ENCODE measurements around the gene GSG1L.

The GSG1L gene

GRCh38 chr16:27847030-27847550 lies 216.4 kb downstream of the GSG1L start:
- Mint-ChIP-seq H3K27ac (no peak overlapping the region), H3K9me3 (no peaks in the 10 kb centered on the region), H3K4me3 (no peak overlapping the region), H3K36me3 (no peaks in the 10 kb centered on the region), H3K4me1 (peaks cover 4% of the 10 kb centered on the region)
- DNase-seq (ENCODE audit: low spot score in 2 of 2), result no peak
- no peak for ATAC-seq

DNA sequence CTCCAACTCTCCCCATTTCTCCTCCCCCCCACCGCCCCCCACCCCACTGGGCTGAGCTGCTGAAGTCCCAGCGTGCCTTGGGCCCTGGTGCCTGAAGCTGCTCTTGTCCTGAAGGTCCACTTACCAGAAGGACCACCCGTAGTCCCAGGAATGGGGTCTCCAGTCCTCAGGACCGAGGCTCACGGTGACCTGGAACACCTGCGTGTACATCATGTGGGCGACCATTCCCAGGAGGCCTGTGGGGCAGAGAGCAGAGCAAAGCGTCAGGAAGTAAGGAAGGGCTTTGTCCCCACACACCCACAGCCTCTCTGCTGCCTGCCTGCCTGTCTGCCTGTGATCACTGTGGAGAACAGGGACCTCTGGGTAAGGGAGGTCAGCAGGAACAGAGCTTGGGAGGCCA lies 218.7 kb downstream of the GSG1L start:
- DNase-seq (ENCODE audit: low spot score in 2 of 2) (no peak), ATAC-seq (no peak)
- H3K4me3 Mint-ChIP-seq, result no peak overlapping the region
- no peak overlapping the region for H3K27ac Mint-ChIP-seq
- no peaks in the 10 kb centered on the region for H3K9me3 Mint-ChIP-seq
- peaks cover 4% of the 10 kb centered on the region for H3K4me1 Mint-ChIP-seq
- H3K36me3 Mint-ChIP-seq, result no peaks in the 10 kb centered on the region

DNA sequence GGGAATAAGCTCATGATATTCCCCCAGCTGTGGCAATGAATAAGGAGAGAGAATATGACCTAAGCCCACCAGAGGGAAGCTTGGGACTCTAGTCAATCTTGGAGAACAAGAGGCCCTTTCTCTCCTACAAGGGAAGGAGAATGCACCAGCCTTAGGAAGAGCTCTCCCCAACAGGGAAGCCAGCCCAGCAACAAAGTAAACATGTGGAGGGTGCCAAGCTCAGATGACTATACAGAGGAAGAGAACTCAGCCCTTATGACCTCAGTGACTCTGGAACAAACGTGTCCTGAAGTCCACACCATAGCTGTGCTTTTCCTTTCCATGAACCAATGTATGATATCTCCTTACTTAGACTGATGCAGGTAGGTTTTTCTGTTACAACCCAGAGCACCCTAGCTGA lies 219.7 kb downstream of the GSG1L start:
- H3K27ac Mint-ChIP-seq, result no peak overlapping the region
- ATAC-seq (no peak), DNase-seq (ENCODE audit: low spot score in 2 of 2) (no peak)
- no peak overlapping the region for H3K4me3 Mint-ChIP-seq
- H3K4me1 Mint-ChIP-seq, result peaks cover 4% of the 10 kb centered on the region
- no peaks in the 10 kb centered on the region for H3K9me3 Mint-ChIP-seq
- H3K36me3 Mint-ChIP-seq, result no peaks in the 10 kb centered on the region

- ATAC-seq (no peak), DNase-seq (ENCODE audit: low spot score in 2 of 2) (no peak)
- peaks cover under 1% of the 10 kb centered on the region for H3K9me3 Mint-ChIP-seq
- no peak overlapping the region for H3K4me3 Mint-ChIP-seq
- H3K4me1 Mint-ChIP-seq, result no peaks in the 10 kb centered on the region
- no peak overlapping the region for H3K27ac Mint-ChIP-seq
- H3K36me3 Mint-ChIP-seq, result no peaks in the 10 kb centered on the region
These were observed 221.6 kb downstream of the GSG1L start for GRCh38 chr16:27841911-27842310.

GRCh38 chr16:27841061-27841801 lies 222.3 kb downstream of the GSG1L start:
- H3K4me1 Mint-ChIP-seq, result no peaks in the 10 kb centered on the region
- peaks cover 7% of the 10 kb centered on the region for H3K9me3 Mint-ChIP-seq
- no peak overlapping the region for H3K27ac Mint-ChIP-seq
- no peak for DNase-seq (ENCODE audit: low spot score in 2 of 2)
- H3K36me3 Mint-ChIP-seq, result no peaks in the 10 kb centered on the region
- ATAC-seq, result no peak
- H3K4me3 Mint-ChIP-seq, result no peak overlapping the region

GRCh38 chr16:27840311-27841060 lies 223.0 kb downstream of the GSG1L start:
- H3K9me3 Mint-ChIP-seq, result peaks cover 7% of the 10 kb centered on the region
- DNase-seq (ENCODE audit: low spot score in 2 of 2) (no peak), ATAC-seq (no peak)
- H3K4me1 Mint-ChIP-seq, result no peaks in the 10 kb centered on the region
- no peak overlapping the region for H3K27ac Mint-ChIP-seq
- H3K4me3 Mint-ChIP-seq, result no peak overlapping the region
- no peaks in the 10 kb centered on the region for H3K36me3 Mint-ChIP-seq

DNA sequence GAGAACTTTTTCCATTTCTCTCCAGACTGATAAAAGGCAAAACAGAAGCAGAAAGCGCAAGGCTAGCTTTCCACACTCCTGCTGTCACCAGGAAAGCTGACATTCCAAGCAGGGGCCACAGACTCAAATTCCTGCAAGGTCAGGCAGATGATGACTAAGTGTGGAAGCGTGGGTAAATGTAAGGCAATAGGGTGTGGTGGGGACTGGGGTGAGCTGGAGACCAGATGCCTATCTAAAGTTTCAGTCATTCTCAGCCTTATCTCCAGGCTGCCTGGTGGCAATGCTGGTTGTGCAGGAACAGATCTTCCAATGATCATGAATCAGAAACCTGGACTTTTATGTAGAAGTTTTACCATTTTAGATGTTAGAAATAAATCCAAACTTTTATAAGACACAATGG lies 224.1 kb downstream of the GSG1L start:
- no peaks in the 10 kb centered on the region for H3K4me1 Mint-ChIP-seq
- DNase-seq (ENCODE audit: low spot score in 2 of 2) (no peak), ATAC-seq (no peak)
- no peaks in the 10 kb centered on the region for H3K36me3 Mint-ChIP-seq
- H3K9me3 Mint-ChIP-seq, result peaks cover 7% of the 10 kb centered on the region
- no peak overlapping the region for H3K4me3 Mint-ChIP-seq
- no peak overlapping the region for H3K27ac Mint-ChIP-seq

GRCh38 chr16:27838536-27839175 lies 224.9 kb downstream of the GSG1L start:
- Mint-ChIP-seq H3K27ac (no peak overlapping the region), H3K9me3 (peaks cover 7% of the 10 kb centered on the region), H3K36me3 (no peaks in the 10 kb centered on the region), H3K4me3 (no peak overlapping the region), H3K4me1 (no peaks in the 10 kb centered on the region)
- ATAC-seq, result no peak
- no peak for DNase-seq (ENCODE audit: low spot score in 2 of 2)

GRCh38 chr16:27829975-27830374 lies 233.5 kb downstream of the GSG1L start:
- H3K36me3 Mint-ChIP-seq, result no peaks in the 10 kb centered on the region
- H3K27ac Mint-ChIP-seq, result no peak overlapping the region
- ATAC-seq (no peak), DNase-seq (ENCODE audit: low spot score in 2 of 2) (no peak)
- no peaks in the 10 kb centered on the region for H3K4me1 Mint-ChIP-seq
- no peak overlapping the region for H3K4me3 Mint-ChIP-seq
- peaks cover 7% of the 10 kb centered on the region for H3K9me3 Mint-ChIP-seq

GRCh38 chr16:27828671-27829070 lies 234.8 kb downstream of the GSG1L start:
- no peak overlapping the region for H3K4me3 Mint-ChIP-seq
- H3K4me1 Mint-ChIP-seq, result no peaks in the 10 kb centered on the region
- no peaks in the 10 kb centered on the region for H3K36me3 Mint-ChIP-seq
- no peak for ATAC-seq
- no peak for DNase-seq (ENCODE audit: low spot score in 2 of 2)
- H3K9me3 Mint-ChIP-seq, result peaks cover 7% of the 10 kb centered on the region
- H3K27ac Mint-ChIP-seq, result no peak overlapping the region

GRCh38 chr16:27827765-27828164 lies 235.7 kb downstream of the GSG1L start:
- Mint-ChIP-seq H3K4me3 (no peak overlapping the region), H3K27ac (no peak overlapping the region), H3K9me3 (peaks cover 7% of the 10 kb centered on the region), H3K4me1 (no peaks in the 10 kb centered on the region), H3K36me3 (no peaks in the 10 kb centered on the region)
- DNase-seq (ENCODE audit: low spot score in 2 of 2) (no peak), ATAC-seq (no peak)

DNA sequence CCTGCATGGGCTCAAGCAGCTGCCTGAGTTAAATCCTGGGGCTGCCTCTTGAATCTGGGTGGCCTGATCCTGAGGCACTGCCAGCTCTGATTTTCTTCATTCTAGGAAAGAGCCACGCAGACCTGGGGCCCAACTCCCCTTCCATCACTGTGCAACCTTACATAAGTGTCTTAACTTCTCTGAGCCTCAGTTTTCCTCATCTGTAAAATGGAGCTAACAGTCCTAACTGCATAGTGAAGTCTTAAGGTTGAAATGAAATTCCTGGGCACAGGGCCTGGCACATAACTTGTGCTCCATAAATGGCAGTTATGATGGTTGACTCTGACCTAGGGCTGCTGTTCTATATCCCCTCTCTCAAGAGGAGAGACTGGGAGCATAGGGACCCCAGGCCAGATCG lies 236.6 kb downstream of the GSG1L start:
- ATAC-seq, result no peak
- no peak for DNase-seq (ENCODE audit: low spot score in 2 of 2)
- Mint-ChIP-seq H3K4me1 (no peaks in the 10 kb centered on the region), H3K36me3 (no peaks in the 10 kb centered on the region), H3K4me3 (no peak overlapping the region), H3K9me3 (peaks cover 7% of the 10 kb centered on the region), H3K27ac (no peak overlapping the region)

- no peak for ATAC-seq
- DNase-seq (ENCODE audit: low spot score in 2 of 2), result no peak
These were observed 237.2 kb downstream of the GSG1L start for GRCh38 chr16:27826081-27826892.

DNA sequence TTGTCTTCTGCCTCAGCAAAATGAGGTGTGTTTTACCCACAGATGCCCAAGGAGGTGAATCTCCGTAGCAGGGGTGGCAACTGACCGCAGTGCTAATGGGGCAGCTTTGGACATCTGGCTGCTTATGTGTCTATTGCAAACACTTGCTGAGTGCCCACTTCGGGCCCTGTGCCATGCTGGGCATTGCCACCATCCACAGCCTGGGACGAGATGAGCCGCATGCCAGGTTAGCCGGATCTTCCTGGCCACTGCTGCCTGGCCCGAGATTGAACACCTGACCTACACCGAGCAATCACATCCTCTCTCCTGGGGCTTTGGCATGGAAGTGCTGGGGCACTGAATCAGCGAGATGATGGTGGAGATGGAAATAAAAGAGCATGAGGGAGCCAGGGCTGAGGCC lies 238.7 kb downstream of the GSG1L start:
- ATAC-seq, result no peak
- Mint-ChIP-seq H3K4me1 (no peaks in the 10 kb centered on the region), H3K9me3 (peaks cover 2% of the 10 kb centered on the region), H3K4me3 (no peak overlapping the region), H3K36me3 (no peaks in the 10 kb centered on the region), H3K27ac (no peak overlapping the region)
- DNase-seq (ENCODE audit: low spot score in 2 of 2), result no peak

More at GRCh38 chr16:27826081-27826892, 237.2 kb downstream of the GSG1L start:
- no peaks in the 10 kb centered on the region for H3K4me1 Mint-ChIP-seq
- H3K9me3 Mint-ChIP-seq, result peaks cover 7% of the 10 kb centered on the region
- H3K4me3 Mint-ChIP-seq, result no peak overlapping the region
- no peak overlapping the region for H3K27ac Mint-ChIP-seq
- no peaks in the 10 kb centered on the region for H3K36me3 Mint-ChIP-seq

DNA sequence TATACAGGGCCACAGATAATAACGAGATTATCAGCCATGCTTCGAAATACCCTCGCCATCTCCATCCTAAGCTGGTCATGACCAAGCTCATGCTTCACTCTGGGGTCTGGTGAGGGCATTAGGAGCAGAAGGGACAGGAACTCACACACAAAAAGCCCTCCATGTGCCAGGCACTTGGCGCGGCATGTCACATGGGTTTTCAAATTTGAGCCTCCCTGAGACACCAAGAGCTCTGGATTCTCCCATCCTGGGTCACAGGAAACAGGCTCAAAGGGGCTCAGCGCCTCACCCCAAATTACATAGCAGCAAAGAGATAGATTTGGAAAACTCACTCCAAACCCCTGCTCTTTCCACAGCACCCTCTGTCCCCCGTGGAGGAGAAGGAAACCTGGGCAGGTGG lies 239.5 kb downstream of the GSG1L start:
- DNase-seq (ENCODE audit: low spot score in 2 of 2), result no peak
- Mint-ChIP-seq H3K27ac (no peak overlapping the region), H3K9me3 (no peaks in the 10 kb centered on the region), H3K36me3 (no peaks in the 10 kb centered on the region), H3K4me1 (no peaks in the 10 kb centered on the region), H3K4me3 (no peak overlapping the region)
- ATAC-seq, result no peak

Data from stimulated activated effector memory CD8-positive, alpha-beta T cell treated with anti-CD3 and anti-CD28 coated beads, Interleukin-12 subunit alpha, Interleukin-12 subunit beta, amount 100 ng/mL, for 72 hours (primary cell).